Measurements from ENCODE around the gene C5orf63. TPM values are rescaled to one million over a fixed set of nuclear protein-coding genes. Genes with fewer than 3 reads are reported as not detected.

The C5orf63 gene
- total and polyA plus RNA-seq, 2 of the 13 experiments (the other 11 are each of a cell fraction or from before 2014, with no cell fraction given) = 7.9 to 8.8 TPM

DNA sequence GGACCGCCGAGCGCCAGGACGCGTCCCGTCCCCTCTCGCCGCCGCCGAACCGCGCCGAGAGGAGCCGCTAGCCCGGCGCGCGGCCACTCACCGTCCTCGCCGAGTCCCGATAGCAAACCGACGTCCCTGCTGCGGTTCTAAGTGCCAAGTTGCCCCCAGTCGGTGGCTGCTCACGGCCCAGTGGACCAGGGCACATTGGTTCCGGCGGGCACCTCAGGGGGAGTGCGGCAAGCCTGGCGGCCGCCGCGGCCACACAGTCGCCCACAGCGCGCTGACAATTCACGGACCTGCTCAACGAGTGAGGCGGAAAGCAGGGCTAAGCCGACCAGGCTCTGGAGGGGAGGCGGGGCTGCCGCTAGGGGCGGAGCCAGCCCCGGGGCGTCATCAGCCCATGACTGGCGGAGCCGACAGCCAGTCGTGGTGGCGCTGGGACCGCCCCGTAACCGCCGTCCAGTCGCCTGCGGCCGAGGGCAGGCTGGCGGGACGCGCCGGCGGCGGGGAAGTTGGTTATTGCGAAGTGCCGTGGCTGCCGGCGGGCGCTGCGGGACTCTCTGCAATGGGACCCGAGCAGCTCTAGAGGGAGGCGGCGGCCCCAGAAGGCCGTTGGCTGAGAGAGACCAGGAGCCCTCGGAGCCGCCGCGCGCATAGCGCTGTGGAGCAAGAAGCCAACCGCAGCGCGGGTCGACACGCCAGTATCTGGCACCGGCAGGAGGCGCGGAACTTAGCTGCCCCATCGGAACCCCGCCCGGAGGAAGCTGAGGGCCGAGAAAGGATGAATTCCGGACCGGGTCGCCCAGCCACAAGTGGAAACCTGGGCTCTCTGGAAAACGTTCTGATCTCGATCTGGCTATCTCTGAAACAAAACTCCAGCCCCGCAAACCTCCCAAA, 42.8 kb downstream of the C5orf63 start, which contains the start of gene MARCHF3 (continued):
- TF ChIP-seq ZBTB10 (CRISPR knock-in tag; IDR thresholded peaks at IDR 0.05; ENCODE audit: borderline replicate concordance) = no peak
- TF ChIP-seq ZNF766 (CRISPR knock-in tag; IDR thresholded peaks at IDR 0.05; ENCODE audit: borderline replicate concordance) = no peak; the same call in 1 of the 2 replicates
- TF ChIP-seq DBP (CRISPR knock-in tag; IDR thresholded peaks at IDR 0.05; ENCODE audit: not compliant biosample characterization) = peak; percentile 44
- no peak for TF ChIP-seq NFE2L1 (CRISPR knock-in tag; IDR thresholded peaks at IDR 0.05; ENCODE audit: borderline replicate concordance)
- peak; percentile 94 for TF ChIP-seq NFYC (CRISPR knock-in tag; IDR thresholded peaks at IDR 0.05)
- no peak for TF ChIP-seq ZNF570 (CRISPR knock-in tag; IDR thresholded peaks at IDR 0.05; ENCODE audit: borderline replicate concordance)
- TF ChIP-seq ZNF460 (CRISPR knock-in tag; IDR thresholded peaks at IDR 0.05; ENCODE audit: borderline replicate concordance) = no peak; the same call in 1 of the 2 replicates
- TF ChIP-seq RARA (CRISPR knock-in tag; IDR thresholded peaks at IDR 0.05) = peak; percentile 15; the same call in 1 of the 2 replicates
- TF ChIP-seq ATM (IDR thresholded peaks at IDR 0.05; ENCODE audit: borderline replicate concordance) = no peak
- no peak for TF ChIP-seq TOE1 (CRISPR knock-in tag; IDR thresholded peaks at IDR 0.05)
- no peak; the same call in 1 of the 2 replicates for TF ChIP-seq KLF13 (CRISPR knock-in tag; IDR thresholded peaks at IDR 0.05)
- TF ChIP-seq ZNF234 (CRISPR knock-in tag; conservative IDR thresholded peaks at IDR 0.05) = no peak
- no peak for TF ChIP-seq ATF7 (IDR thresholded peaks at IDR 0.05)
- peak; percentile 67 for TF ChIP-seq ATF7 (CRISPR knock-in tag; IDR thresholded peaks at IDR 0.05)
- no peak for TF ChIP-seq EZH2 (conservative IDR thresholded peaks at IDR 0.05; ENCODE audit: low read depth, low read length)
- TF ChIP-seq CENPT (CRISPR knock-in tag; IDR thresholded peaks at IDR 0.05; ENCODE audit: low read depth) = no peak
- no peak for TF ChIP-seq CBX1 (IDR thresholded peaks at IDR 0.05; ENCODE audit: low read depth)
- TF ChIP-seq TSC22D2 (CRISPR knock-in tag; IDR thresholded peaks at IDR 0.05; ENCODE audit: borderline replicate concordance) = peak; percentile 85; the same call in 1 of the 2 replicates
- TF ChIP-seq ZNF564 (CRISPR knock-in tag; IDR thresholded peaks at IDR 0.05) = no peak; the same call in none of the 2 replicates
- no peak for TF ChIP-seq STAG1 (CRISPR knock-in tag; IDR thresholded peaks at IDR 0.05)
- TF ChIP-seq ZNF605 (CRISPR knock-in tag; IDR thresholded peaks at IDR 0.05) = peak; percentile 97
- peak; percentile 87; the same call in 1 of the 2 replicates for TF ChIP-seq HOXA9 (CRISPR knock-in tag; IDR thresholded peaks at IDR 0.05; ENCODE audit: borderline replicate concordance)
- 0 out of 2 replicates have a peak, but pooled peaks have one; percentile 49 for TF ChIP-seq ZNF34 (CRISPR knock-in tag; IDR thresholded peaks at IDR 0.05; ENCODE audit: borderline replicate concordance)
- TF ChIP-seq POLR2AphosphoS2 (IDR thresholded peaks at IDR 0.05; ENCODE audit: low read depth, low read length) = no peak
- TF ChIP-seq MAZ (IDR thresholded peaks at IDR 0.05; ENCODE audit: borderline replicate concordance, low read depth, low read length) = no peak
- peak; percentile 92 for TF ChIP-seq MAZ (CRISPR knock-in tag; IDR thresholded peaks at IDR 0.05; ENCODE audit: low read depth)
